GM10248 (cell line): ENCODE results near the gene VAV1.

Experiments
- CTCF ChIA-PET: fragments of 300-600 bp; sonication (Branson Sonifier 250); formaldehyde crosslinking; extraction: SDS; loops from one replicate; lab custom pipeline; 2021; ENCODE audit warnings: antibody characterized with exemption; lab: Yijun Ruan, JAX
- POLR2A ChIA-PET: fragments of 350-650 bp; sonication (Branson Sonifier 250); formaldehyde crosslinking; extraction: SDS; loops from one replicate; lab custom pipeline; 2020; ENCODE audit warnings: antibody characterized with exemption; lab: Yijun Ruan, JAX
- DNase-seq: peaks from one replicate; pipeline ENCODE4 v3.0.0; 2012; ENCODE audit errors: extremely low spot score
- TF ChIP-seq, protein P1 (sequence below): IDR thresholded peaks from 2 replicates; pipeline ENCODE4 v1.5.1; 2012; ENCODE audit warnings: mild to moderate bottlenecking, low read depth; ENCODE audit errors: extremely low read depth, missing control alignments, control extremely low read depth

Gene VAV1

GRCh38 chr19:6849876-6850275 lies 77.4 kb downstream of the VAV1 start:
- CTCF ChIA-PET, result interaction anchor here (0.8 to 1.7 kb wide), 2 partner anchors 11 to 14 kb away, joined by 3 to 6 read pairs; no protein-coding TSS in a partner anchor
- POLR2A ChIA-PET, result interaction anchor here (0.6 to 0.7 kb wide), 3 partner anchors 66 to 570 kb away, joined by 4 to 8 read pairs (median 6); no protein-coding TSS in a partner anchor
- TF ChIP-seq, protein P1, sequence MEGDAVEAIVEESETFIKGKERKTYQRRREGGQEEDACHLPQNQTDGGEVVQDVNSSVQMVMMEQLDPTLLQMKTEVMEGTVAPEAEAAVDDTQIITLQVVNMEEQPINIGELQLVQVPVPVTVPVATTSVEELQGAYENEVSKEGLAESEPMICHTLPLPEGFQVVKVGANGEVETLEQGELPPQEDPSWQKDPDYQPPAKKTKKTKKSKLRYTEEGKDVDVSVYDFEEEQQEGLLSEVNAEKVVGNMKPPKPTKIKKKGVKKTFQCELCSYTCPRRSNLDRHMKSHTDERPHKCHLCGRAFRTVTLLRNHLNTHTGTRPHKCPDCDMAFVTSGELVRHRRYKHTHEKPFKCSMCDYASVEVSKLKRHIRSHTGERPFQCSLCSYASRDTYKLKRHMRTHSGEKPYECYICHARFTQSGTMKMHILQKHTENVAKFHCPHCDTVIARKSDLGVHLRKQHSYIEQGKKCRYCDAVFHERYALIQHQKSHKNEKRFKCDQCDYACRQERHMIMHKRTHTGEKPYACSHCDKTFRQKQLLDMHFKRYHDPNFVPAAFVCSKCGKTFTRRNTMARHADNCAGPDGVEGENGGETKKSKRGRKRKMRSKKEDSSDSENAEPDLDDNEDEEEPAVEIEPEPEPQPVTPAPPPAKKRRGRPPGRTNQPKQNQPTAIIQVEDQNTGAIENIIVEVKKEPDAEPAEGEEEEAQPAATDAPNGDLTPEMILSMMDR, result no peak
- DNase-seq, result no peak

DNA sequence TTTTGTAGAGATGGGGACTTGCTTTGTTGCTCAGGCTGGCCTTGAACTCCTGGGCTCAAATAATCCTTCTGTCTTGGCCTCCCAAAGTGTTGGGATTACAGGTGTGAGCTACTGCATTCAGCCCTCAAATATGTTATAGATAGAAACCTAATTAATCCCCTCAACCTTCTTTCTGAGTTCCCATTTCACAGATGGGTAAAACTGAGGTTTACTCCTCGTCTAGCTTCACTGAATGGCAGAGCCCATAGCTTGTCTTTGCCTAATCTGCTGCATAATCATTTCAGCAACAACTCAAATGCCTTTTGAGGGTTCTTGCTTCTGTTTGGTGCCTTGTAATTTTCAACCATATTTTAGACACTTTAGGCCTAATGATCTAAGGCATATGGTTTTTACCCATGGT lies 78.9 kb downstream of the VAV1 start:
- DNase-seq, result no peak
- TF ChIP-seq, protein P1, result no peak
- ChIA-PET POLR2A (no interaction called here), CTCF (interaction anchor here (1.1 to 2.4 kb wide), 2 partner anchors 12 to 24 kb away, joined by 4 to 15 read pairs; no protein-coding TSS in a partner anchor)

DNA sequence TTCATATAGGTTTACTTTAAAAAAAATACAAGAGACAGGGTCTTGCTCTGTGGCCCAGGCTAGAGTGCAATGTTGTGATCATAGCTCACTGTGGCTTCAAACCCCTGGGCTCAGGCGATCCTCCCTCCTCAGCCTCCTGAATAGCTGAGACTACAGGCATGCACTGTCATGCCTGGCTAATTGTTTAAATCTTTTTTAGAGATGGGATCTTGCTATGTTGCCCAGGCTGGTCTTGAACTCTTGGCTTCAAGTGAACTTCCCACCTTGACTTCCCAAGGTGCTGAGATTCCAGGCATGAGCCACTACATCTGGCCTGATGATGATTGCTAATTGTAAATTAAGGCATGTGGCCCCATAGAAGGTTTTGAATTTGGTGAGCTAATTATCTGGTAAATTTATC lies 79.5 kb downstream of the VAV1 start:
- no peak for DNase-seq
- TF ChIP-seq, protein P1, result no peak
- ChIA-PET CTCF (interaction anchor here (1.1 to 2.4 kb wide), 2 partner anchors 11 to 25 kb away, joined by 4 to 15 read pairs; no protein-coding TSS in a partner anchor), POLR2A (no interaction called here)

DNA sequence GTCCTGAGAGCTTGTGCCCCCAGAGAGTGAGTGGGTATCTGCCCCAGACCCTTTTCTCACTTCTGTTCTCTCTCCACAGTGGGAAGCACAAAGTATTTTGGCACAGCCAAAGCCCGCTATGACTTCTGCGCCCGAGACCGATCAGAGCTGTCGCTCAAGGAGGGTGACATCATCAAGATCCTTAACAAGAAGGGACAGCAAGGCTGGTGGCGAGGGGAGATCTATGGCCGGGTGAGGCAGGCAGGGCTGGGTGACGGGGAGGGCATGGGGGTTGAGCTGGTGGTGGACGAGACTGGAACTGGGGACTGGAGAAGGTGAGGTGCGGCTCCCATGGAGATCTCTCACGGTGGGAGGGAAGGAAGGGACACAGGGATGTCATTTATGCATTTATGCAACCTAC lies 81.4 kb downstream of the VAV1 start:
- DNase-seq, result no peak
- ChIA-PET CTCF (interaction anchor here (1.2 to 1.3 kb wide), 2 partner anchors 8 to 10 kb away, joined by 3 to 4 read pairs; no protein-coding TSS in a partner anchor), POLR2A (no interaction called here)
- TF ChIP-seq, protein P1, result no peak

- ChIA-PET CTCF (interaction anchor here (1.2 to 1.3 kb wide), 2 partner anchors 7 to 9 kb away, joined by 3 to 4 read pairs; no protein-coding TSS in a partner anchor), POLR2A (no interaction called here)
- TF ChIP-seq, protein P1, result no peak
- no peak for DNase-seq
These were observed 82.2 kb downstream of the VAV1 start for GRCh38 chr19:6854758-6855157.

- POLR2A ChIA-PET, result interaction anchor here (0.7 kb wide), 1 partner anchor 321 kb away, joined by 3 read pairs; no protein-coding TSS in a partner anchor
- TF ChIP-seq, protein P1, result no peak
- no peak for DNase-seq
- CTCF ChIA-PET, result no interaction called here
These were observed 84.4 kb downstream of the VAV1 start for GRCh38 chr19:6856749-6857372.
